ENCODE results near the gene CALD1.

Gene CALD1

GRCh38 chr7:134874407-134874806 is 95.0 kb downstream of the CALD1 start:
- no peak for DNase-seq (ENCODE audit: low read depth)
- H3K4me3 ChIP-seq (replicated peaks; ENCODE audit: low read depth, low read length) = no peak overlapping the region
- TF ChIP-seq CTCF (IDR thresholded peaks at IDR 0.05; ENCODE audit: low read length, missing control alignments) = no peak

- H3K4me3 ChIP-seq (replicated peaks; ENCODE audit: low read depth, low read length) = no peak overlapping the region
- peak; percentile 67 for DNase-seq (ENCODE audit: low read depth)
- TF ChIP-seq CTCF (IDR thresholded peaks at IDR 0.05; ENCODE audit: low read length, missing control alignments) = no peak
These were observed 96.4 kb downstream of the CALD1 start for GRCh38 chr7:134875867-134876266.

DNA sequence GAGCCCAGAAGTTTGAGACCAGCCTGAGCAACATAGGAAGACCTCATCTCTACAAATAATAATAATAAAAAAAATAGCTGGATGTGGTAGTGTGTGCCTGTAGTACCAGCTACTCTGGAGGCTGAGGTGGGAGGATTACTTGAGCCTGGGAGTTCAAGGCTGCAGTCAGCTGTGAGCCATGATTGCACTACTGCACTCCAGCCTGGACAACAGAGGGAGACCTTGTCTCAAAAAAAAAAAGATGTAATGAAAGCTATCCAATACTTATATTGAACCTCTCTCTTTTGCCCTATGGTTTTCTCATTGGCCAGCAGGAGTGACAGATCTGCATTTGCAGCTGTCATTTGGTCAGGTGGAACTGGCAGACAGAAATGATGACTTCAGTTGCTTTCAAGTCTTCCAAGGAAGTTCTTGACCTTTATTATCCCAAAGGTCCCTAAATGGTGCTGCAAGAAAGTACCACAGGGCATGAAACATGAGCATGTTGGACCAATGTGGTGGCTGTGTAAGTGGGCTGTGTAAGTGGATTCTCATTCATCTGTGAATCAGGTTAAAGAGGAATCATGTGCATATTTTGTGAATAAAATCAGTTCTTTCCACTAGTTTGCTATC is 99.4 kb downstream of the CALD1 start:
- TF ChIP-seq CTCF (IDR thresholded peaks at IDR 0.05; ENCODE audit: low read length, missing control alignments) = no peak
- H3K4me3 ChIP-seq (replicated peaks; ENCODE audit: low read depth, low read length) = no peak overlapping the region
- no peak for DNase-seq (ENCODE audit: low read depth)

GRCh38 chr7:134879815-134880475 is 100.5 kb downstream of the CALD1 start:
- DNase-seq (ENCODE audit: low read depth) = no peak
- no peak overlapping the region for H3K4me3 ChIP-seq (replicated peaks; ENCODE audit: low read depth, low read length)
- TF ChIP-seq CTCF (IDR thresholded peaks at IDR 0.05; ENCODE audit: low read length, missing control alignments) = no peak

DNA sequence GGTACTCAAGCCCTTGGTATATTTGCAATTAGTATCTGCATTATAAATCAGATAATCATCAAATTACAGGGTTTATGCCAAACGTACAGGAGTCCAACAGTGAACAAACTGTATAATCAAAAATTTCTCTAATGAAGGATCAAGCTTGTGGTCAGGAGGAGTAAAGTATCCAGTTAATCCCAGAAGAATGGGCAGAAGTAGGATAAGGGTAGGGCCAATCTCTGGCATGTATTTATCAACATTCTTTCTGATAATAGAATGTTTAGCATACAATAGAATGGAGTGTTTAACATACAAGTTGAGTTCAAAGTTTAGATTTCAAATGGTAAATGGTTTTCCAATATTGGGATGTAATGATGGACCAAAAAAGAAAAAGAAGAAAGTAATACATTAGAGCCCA is 103.0 kb downstream of the CALD1 start:
- no peak for TF ChIP-seq CTCF (IDR thresholded peaks at IDR 0.05; ENCODE audit: low read length, missing control alignments)
- no peak overlapping the region for H3K4me3 ChIP-seq (replicated peaks; ENCODE audit: low read depth, low read length)
- no peak for DNase-seq (ENCODE audit: low read depth)

DNA sequence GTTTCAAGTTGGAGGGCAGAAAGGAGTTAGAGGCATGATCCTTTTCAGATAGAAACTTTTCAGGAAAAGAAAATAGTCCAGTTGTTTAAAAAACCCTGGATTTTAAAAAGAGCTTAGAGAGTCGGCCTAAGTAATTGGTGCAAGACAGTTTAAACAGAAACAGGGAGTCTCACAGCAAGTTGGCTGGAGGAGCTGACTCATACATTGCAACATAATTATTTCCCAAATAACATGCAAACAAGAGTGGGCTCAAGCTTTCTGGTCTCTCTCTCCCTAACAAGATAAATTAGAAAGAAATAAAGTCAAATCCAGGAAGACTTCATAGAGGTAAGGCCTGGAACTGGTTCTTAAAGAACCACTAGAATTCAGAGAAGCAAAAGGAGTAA is 106.5 kb downstream of the CALD1 start:
- DNase-seq (ENCODE audit: low read depth) = peak; percentile 93
- no peak overlapping the region for H3K4me3 ChIP-seq (replicated peaks; ENCODE audit: low read depth, low read length)
- TF ChIP-seq CTCF (IDR thresholded peaks at IDR 0.05; ENCODE audit: low read length, missing control alignments) = no peak
